Measurements from ENCODE around the gene PPP1R13B.

PPP1R13B gene

GRCh38 chr14:103687712-103688111 is 159.7 kb downstream of the PPP1R13B start:
- ATAC-seq (replicated peaks): no peak
- Mint-ChIP-seq H3K36me3 (peaks cover 27 to 40% of the 10 kb centered on the region in 2 donors), H3K4me1 (peaks cover 22 to 44% of the 10 kb centered on the region in 2 donors), H3K27ac (no peak overlapping the region), H3K9me3 (no peaks in the 10 kb centered on the region), H3K4me3 (no peak overlapping the region), H3K27me3 (no peaks in the 10 kb centered on the region)
- no peak for DNase-seq

GRCh38 chr14:103686831-103687485 is 160.4 kb downstream of the PPP1R13B start:
- ATAC-seq (replicated peaks) (no peak), DNase-seq (no peak)
- Mint-ChIP-seq H3K4me3 (no peak overlapping the region), H3K27me3 (no peaks in the 10 kb centered on the region), H3K9me3 (no peaks in the 10 kb centered on the region), H3K27ac (no peak overlapping the region), H3K36me3 (peaks cover 27 to 40% of the 10 kb centered on the region in 2 donors), H3K4me1 (peaks cover 18 to 38% of the 10 kb centered on the region in 2 donors)

- Mint-ChIP-seq H3K27me3 (no peaks in the 10 kb centered on the region), H3K27ac (peak overlapping the region; percentile 75), H3K9me3 (no peaks in the 10 kb centered on the region), H3K36me3 (peaks cover 26 to 47% of the 10 kb centered on the region in 2 donors), H3K4me1 (peaks cover 12 to 24% of the 10 kb centered on the region in 2 donors), H3K4me3 (no peak overlapping the region)
- DNase-seq (no peak), ATAC-seq (replicated peaks) (no peak)
Measured at GRCh38 chr14:103685276-103686211, 161.8 kb downstream of the PPP1R13B start.

GRCh38 chr14:103684871-103685270 is 162.5 kb downstream of the PPP1R13B start:
- Mint-ChIP-seq H3K36me3 (peaks cover 21 to 43% of the 10 kb centered on the region in 2 donors), H3K4me1 (peaks cover 7 to 19% of the 10 kb centered on the region in 2 donors), H3K4me3 (no peak overlapping the region), H3K27ac (no peak overlapping the region), H3K9me3 (no peaks in the 10 kb centered on the region), H3K27me3 (no peaks in the 10 kb centered on the region)
- ATAC-seq (replicated peaks): no peak
- DNase-seq: no peak

GRCh38 chr14:103684471-103684870 is 162.9 kb downstream of the PPP1R13B start:
- H3K27ac Mint-ChIP-seq: no peak overlapping the region
- H3K36me3 Mint-ChIP-seq: peaks cover 23 to 43% of the 10 kb centered on the region in 2 donors
- H3K27me3 Mint-ChIP-seq: no peaks in the 10 kb centered on the region
- no peak for ATAC-seq (replicated peaks)
- H3K9me3 Mint-ChIP-seq: no peaks in the 10 kb centered on the region
- no peak for DNase-seq
- H3K4me3 Mint-ChIP-seq: no peak overlapping the region
- H3K4me1 Mint-ChIP-seq: peaks cover 7 to 19% of the 10 kb centered on the region in 2 donors

Data from stimulated activated naive B cell treated with anti-CD40 and anti-IgM and Interleukin-4, amounts not matched to agents 10 μg/mL and 1 μg/mL and 100 μg/mL, for 72 hours (primary cell).